GM12878 (cell line): ENCODE data around the gene NFATC3. TPM values are rescaled to one million over a fixed set of nuclear protein-coding genes. Genes with fewer than 3 reads are reported as not detected.

Source experiments
- ATAC-seq: fragments of 200-7000 bp; cut with Tn5 transposase; 3 replicates; pipeline ENCODE4 v1.9.1; 2020; ENCODE audit warnings: mild to moderate bottlenecking, moderate library complexity
- BruUV-seq: library from RNA; stranded (reverse); fragments of 400-500 nt; replicated peaks from 2 replicates; lab custom pipeline; 2021; lab: Mats Ljungman, UMichigan
- CTCF ChIA-PET: fragments of 300-600 bp; sonication (Branson Sonifier 250); formaldehyde crosslinking; extraction: SDS; loops from one replicate; lab custom pipeline; 2021; ENCODE audit warnings: inconsistent platforms; lab: Yijun Ruan, JAX
- POLR2A ChIA-PET: fragments of 350-600 bp; formaldehyde crosslinking; extraction: SDS; loops from one replicate; lab custom pipeline; 2021; ENCODE audit warnings: inconsistent platforms; lab: Charles Lee
- RAD21 ChIA-PET: fragments of 300-600 bp; sonication (Branson Sonifier 250); formaldehyde crosslinking; loops from one replicate; lab custom pipeline; 2023; ENCODE audit warnings: antibody characterized with exemption; ENCODE audit not compliant: unreplicated experiment; lab: Charles Lee
- SMC1A ChIA-PET: fragments of 300-600 bp; sonication (Branson Sonifier 250); formaldehyde crosslinking; loops from one replicate; lab custom pipeline; 2023; ENCODE audit not compliant: unreplicated experiment, uncharacterized antibody; lab: Charles Lee
- DNase-seq: peaks from one replicate; pipeline ENCODE4 v3.0.0-alpha.2; 2011; ENCODE audit warnings: low read depth, low spot score
- FAIRE-seq: peaks from 3 replicates; lab custom pipeline; 2011; peaks lifted over from hg19 to GRCh38; lab: Jason Lieb, UNC
- H2AFZ ChIP-seq: 2 replicates; pipeline ENCODE4 v1.6.0; 2011; ENCODE audit warnings: low read depth, low read length, control low read depth; ENCODE audit not compliant: control insufficient read depth
- H3K27ac ChIP-seq: 2 replicates; pipeline ENCODE4 v1.5.1; 2011; ENCODE audit warnings: control low read depth; ENCODE audit not compliant: control insufficient read depth, insufficient read depth
- H3K27me3 ChIP-seq, 2 experiments: replicated peaks in 1 of 2; 2 replicates each; pipeline versions ENCODE4 v1.6.0 to v1.6.1; 2011; ENCODE audit warnings: low read length in 1 of 2; ENCODE audit not compliant: control insufficient read depth in 2 of 2, insufficient read depth in 2 of 2
- H3K36me3 ChIP-seq, 2 experiments: 2 replicates each; pipeline ENCODE4 v1.5.1; 2011; ENCODE audit warnings: low read length in 1 of 2; ENCODE audit not compliant: control insufficient read depth in 2 of 2, insufficient read depth in 2 of 2
- H3K4me1 ChIP-seq: 2 replicates; pipeline ENCODE4 v1.6.1; 2011; ENCODE audit warnings: mild to moderate bottlenecking, low read length, moderate library complexity, mixed read lengths; ENCODE audit not compliant: control insufficient read depth, insufficient read depth
- H3K4me2 ChIP-seq: 2 replicates; pipeline ENCODE4 v1.6.0; 2011; ENCODE audit warnings: control low read depth; ENCODE audit not compliant: control insufficient read depth, insufficient read depth
- H3K4me3 ChIP-seq: fragments of 200-600 bp; sonication (generic); 2 replicates; pipeline ENCODE4 v1.5.1; 2016
- H3K79me2 ChIP-seq: 2 replicates; pipeline ENCODE4 v1.6.0; 2011; ENCODE audit warnings: low read length; ENCODE audit not compliant: control insufficient read depth, insufficient read depth
- H3K9ac ChIP-seq: 2 replicates; pipeline ENCODE4 v1.8.0; 2011; ENCODE audit warnings: low read length, control low read depth, mixed read lengths; ENCODE audit not compliant: control insufficient read depth, insufficient read depth
- H3K9me3 ChIP-seq: replicated peaks from 3 replicates; pipeline ENCODE4 v1.5.1; 2011; ENCODE audit warnings: mild to moderate bottlenecking, low read length; ENCODE audit not compliant: control insufficient read depth, insufficient read depth
- H4K20me1 ChIP-seq: 2 replicates; pipeline ENCODE4 v1.6.0; 2011; ENCODE audit not compliant: control insufficient read depth, insufficient read depth
- BCLAF1 ChIP-seq: fragments of 450-650 bp; IDR thresholded peaks from 2 replicates; pipeline ENCODE4 v1.6.1; 2017; ENCODE audit warnings: antibody characterized with exemption, mild to moderate bottlenecking, moderate library complexity
- BHLHE40 ChIP-seq, 2 experiments: fragments of 450-650 bp in 1 of 2; IDR thresholded peaks; 2 replicates each; pipeline ENCODE4 v1.6.1; 2011 to 2017; ENCODE audit warnings: low read depth in 2 of 2, borderline replicate concordance in 1 of 2, improper control_type of control experiment in 1 of 2, low read length in 1 of 2, mild to moderate bottlenecking in 1 of 2
- CEBPB ChIP-seq, 2 experiments: fragments of 150-350 bp in 1 of 2; IDR thresholded peaks; 2 replicates each; pipeline ENCODE4 v1.6.1; 2012 to 2014; ENCODE audit warnings: low read depth in 2 of 2, low read length in 2 of 2, borderline replicate concordance in 1 of 2, inconsistent platforms in 1 of 2
- FOXM1 ChIP-seq: IDR thresholded peaks from 2 replicates; pipeline ENCODE4 v1.6.1; 2012; ENCODE audit warnings: low read depth, mild to moderate bottlenecking, inconsistent platforms, low read length, moderate library complexity
- RFX5 ChIP-seq: IDR thresholded peaks from 2 replicates; pipeline ENCODE4 v1.6.1; 2011; ENCODE audit warnings: low read depth, low read length, improper control_type of control experiment
- STAT1 ChIP-seq: fragments of 450-650 bp; conservative IDR thresholded peaks from 2 replicates; pipeline ENCODE4 v1.6.1; 2014; ENCODE audit warnings: antibody characterized with exemption, mild to moderate bottlenecking
- TAF1 ChIP-seq: IDR thresholded peaks from 2 replicates; pipeline ENCODE4 v1.6.1; 2011; ENCODE audit warnings: mild to moderate bottlenecking, low read depth, low read length, borderline replicate concordance
- ZNF217 ChIP-seq: fragments of 450-650 bp; IDR thresholded peaks from 2 replicates; pipeline ENCODE4 v1.6.1; 2017; ENCODE audit warnings: antibody characterized with exemption, mild to moderate bottlenecking
- WGBS: methylation state at CpG from one replicate; pipeline ENCODE4 v1.1.6; 2016; ENCODE audit warnings: low lambda C conversion rate; ENCODE audit not compliant: insufficient replicate concordance, insufficient coverage; ENCODE audit errors: missing lambda C conversion rate; 5-methylcytosine and 5-hydroxymethylcytosine counted together
- in situ Hi-C: fragments of 300-500 bp; cut with MboI; formaldehyde crosslinking; loops from 9 replicates; pipeline ENCODE4 v1.14.3; 2018; ENCODE audit warnings: mixed read lengths
- intact Hi-C: fragments of 100-400 bp; cut with micrococcal nuclease; formaldehyde crosslinking; loops from one replicate; pipeline ENCODE4 v1.14.2; 2022; ENCODE audit not compliant: unreplicated experiment
- polyA plus RNA-seq, 11 experiments: library from polyadenylated mRNA; depleted of rRNA in 4 of 11; unstranded in 6 of 11; stranded (reverse) in 5 of 11; fragments of >200 nt; fragmentation: Nextera tagmentation in 4 of 11; fragmentation: Illumina TruSeq in 1 of 11; extraction: Ambion mirVana in 4 of 11; extraction: Trizol in 1 of 11; gene quantifications; 1 replicate in 1 of 11; 2 replicates in 10 of 11; pipeline versions ENCODE4 v1.2.1 to v1.2.3, GENCODE V29; 2011 to 2016; ENCODE audit warnings: inconsistent platforms in 2 of 11, missing spikeins in 2 of 11, low read depth in 1 of 11
- total RNA-seq, 4 experiments: library from RNA; depleted of rRNA in 3 of 4; stranded (reverse); fragments of >200 nt in 3 of 4; fragmentation: Illumina TruSeq in 1 of 4; extraction: Trizol in 1 of 4; gene quantifications; 2 replicates each; pipeline versions ENCODE4 v1.2.1 to v1.2.3, GENCODE V29; 2013 to 2021
- TF ChIP-seq, protein P1 (sequence below): IDR thresholded peaks from 2 replicates; pipeline ENCODE4 v1.6.1; 2012; ENCODE audit warnings: low read depth, low read length, improper control_type of control experiment
- TF ChIP-seq, protein P2 (sequence below): fragments of 450-650 bp; conservative IDR thresholded peaks from 2 replicates; pipeline ENCODE4 v1.6.1; 2017; ENCODE audit warnings: mild to moderate bottlenecking, moderate library complexity

NFATC3 gene
- total and polyA plus RNA-seq, 10 of the 15 experiments (the other 5 are each of a cell fraction or from before 2014, with no cell fraction given) = 4.2 to 37.6 (median 24.9) TPM

- DNase-seq (no peak), ATAC-seq (no peak), FAIRE-seq (no peak)
- ChIA-PET CTCF (interaction anchor here (1.1 to 1.3 kb wide), 2 partner anchors 8 to 36 kb away, joined by 3 to 4 read pairs; no protein-coding TSS in a partner anchor), SMC1A (no interaction called here), RAD21 (no interaction called here), POLR2A (interaction anchor here (0.6 to 0.9 kb wide), 2 partner anchors 14 to 59 kb away, joined by 3 to 4 read pairs; no protein-coding TSS in a partner anchor)
- peaks cover 6% of the 10 kb centered on the region; the same call in 2 of the 3 replicates for H3K9me3 ChIP-seq
- H4K20me1 ChIP-seq = no peaks in the 10 kb centered on the region
- no peak overlapping the region for H3K4me3 ChIP-seq
- H3K27ac ChIP-seq = no peak overlapping the region
- no peak overlapping the region for H3K4me2 ChIP-seq
- no peaks in the 10 kb centered on the region for H3K4me1 ChIP-seq
- in situ Hi-C loops = no loop called here
- H3K9ac ChIP-seq = no peak overlapping the region
- peaks cover 44% of the 10 kb centered on the region for H3K79me2 ChIP-seq
- intact Hi-C loops = no loop called here
- WGBS = 98% methylated on average over 2 of the region's 2 CpGs
- no peak overlapping the region for H2AFZ ChIP-seq
- H3K27me3 ChIP-seq = no peaks in the 10 kb centered on the region
- H3K36me3 ChIP-seq = no peaks in the 10 kb centered on the region; a peak in 1 of 4 replicates
- TF ChIP-seq FOXM1 (no peak), BHLHE40 (IDR thresholded peaks at IDR 0.05; ENCODE audit: borderline replicate concordance in 1 of 2, low read depth in 2 of 2, low read length in 1 of 2) (no peak), TAF1 (no peak), BCLAF1 (no peak), STAT1 (no peak), RFX5 (no peak), ZNF217 (no peak), CEBPB (IDR thresholded peaks at IDR 0.05; ENCODE audit: borderline replicate concordance in 1 of 2, low read depth in 2 of 2, low read length in 2 of 2) (no peak)
- TF ChIP-seq, protein P1, sequence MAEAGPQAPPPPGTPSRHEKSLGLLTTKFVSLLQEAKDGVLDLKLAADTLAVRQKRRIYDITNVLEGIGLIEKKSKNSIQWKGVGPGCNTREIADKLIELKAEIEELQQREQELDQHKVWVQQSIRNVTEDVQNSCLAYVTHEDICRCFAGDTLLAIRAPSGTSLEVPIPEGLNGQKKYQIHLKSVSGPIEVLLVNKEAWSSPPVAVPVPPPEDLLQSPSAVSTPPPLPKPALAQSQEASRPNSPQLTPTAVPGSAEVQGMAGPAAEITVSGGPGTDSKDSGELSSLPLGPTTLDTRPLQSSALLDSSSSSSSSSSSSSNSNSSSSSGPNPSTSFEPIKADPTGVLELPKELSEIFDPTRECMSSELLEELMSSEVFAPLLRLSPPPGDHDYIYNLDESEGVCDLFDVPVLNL = no peak
- TF ChIP-seq, protein P2, sequence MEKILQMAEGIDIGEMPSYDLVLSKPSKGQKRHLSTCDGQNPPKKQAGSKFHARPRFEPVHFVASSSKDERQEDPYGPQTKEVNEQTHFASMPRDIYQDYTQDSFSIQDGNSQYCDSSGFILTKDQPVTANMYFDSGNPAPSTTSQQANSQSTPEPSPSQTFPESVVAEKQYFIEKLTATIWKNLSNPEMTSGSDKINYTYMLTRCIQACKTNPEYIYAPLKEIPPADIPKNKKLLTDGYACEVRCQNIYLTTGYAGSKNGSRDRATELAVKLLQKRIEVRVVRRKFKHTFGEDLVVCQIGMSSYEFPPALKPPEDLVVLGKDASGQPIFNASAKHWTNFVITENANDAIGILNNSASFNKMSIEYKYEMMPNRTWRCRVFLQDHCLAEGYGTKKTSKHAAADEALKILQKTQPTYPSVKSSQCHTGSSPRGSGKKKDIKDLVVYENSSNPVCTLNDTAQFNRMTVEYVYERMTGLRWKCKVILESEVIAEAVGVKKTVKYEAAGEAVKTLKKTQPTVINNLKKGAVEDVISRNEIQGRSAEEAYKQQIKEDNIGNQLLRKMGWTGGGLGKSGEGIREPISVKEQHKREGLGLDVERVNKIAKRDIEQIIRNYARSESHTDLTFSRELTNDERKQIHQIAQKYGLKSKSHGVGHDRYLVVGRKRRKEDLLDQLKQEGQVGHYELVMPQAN = no peak
- no TSS peak for BruUV-seq
Observed at GRCh38 chr16:68111379-68111778, 26.2 kb downstream of the NFATC3 start.
